ENCODE data around the gene LCE2B.

DNA sequence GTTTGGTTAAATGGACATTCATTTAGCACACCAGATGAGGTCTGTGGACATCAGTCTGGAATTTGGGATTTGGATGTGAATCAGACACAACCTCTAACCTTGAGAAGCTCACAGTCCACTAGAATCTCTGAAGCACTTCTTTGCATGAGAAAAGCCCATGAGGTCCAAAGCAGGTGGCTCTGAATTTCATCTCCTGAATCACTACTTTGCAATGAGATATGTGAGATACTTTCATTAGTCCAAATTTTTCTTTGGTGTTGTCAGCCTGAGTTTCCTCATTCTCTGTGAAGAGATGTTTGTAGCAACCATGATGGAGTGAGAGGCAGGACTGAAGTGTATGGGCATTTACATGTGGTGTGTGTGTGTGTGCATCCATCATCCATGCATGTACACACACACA is 39.3 kb upstream of the LCE2B start:
- no peak for TF ChIP-seq POLR2A (IDR thresholded peaks at IDR 0.05)
- TF ChIP-seq, protein P1, sequence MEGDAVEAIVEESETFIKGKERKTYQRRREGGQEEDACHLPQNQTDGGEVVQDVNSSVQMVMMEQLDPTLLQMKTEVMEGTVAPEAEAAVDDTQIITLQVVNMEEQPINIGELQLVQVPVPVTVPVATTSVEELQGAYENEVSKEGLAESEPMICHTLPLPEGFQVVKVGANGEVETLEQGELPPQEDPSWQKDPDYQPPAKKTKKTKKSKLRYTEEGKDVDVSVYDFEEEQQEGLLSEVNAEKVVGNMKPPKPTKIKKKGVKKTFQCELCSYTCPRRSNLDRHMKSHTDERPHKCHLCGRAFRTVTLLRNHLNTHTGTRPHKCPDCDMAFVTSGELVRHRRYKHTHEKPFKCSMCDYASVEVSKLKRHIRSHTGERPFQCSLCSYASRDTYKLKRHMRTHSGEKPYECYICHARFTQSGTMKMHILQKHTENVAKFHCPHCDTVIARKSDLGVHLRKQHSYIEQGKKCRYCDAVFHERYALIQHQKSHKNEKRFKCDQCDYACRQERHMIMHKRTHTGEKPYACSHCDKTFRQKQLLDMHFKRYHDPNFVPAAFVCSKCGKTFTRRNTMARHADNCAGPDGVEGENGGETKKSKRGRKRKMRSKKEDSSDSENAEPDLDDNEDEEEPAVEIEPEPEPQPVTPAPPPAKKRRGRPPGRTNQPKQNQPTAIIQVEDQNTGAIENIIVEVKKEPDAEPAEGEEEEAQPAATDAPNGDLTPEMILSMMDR (IDR thresholded peaks at IDR 0.05), result no peak

Data from testis (tissue), 2 donors.